ENCODE results near the gene IL34.
"Not testable (repeated sequence)": the region's sequence is repeated elsewhere in the genome, so short reads cannot be mapped to it uniquely, and the experiment has no call there.

IL34 gene

GRCh38 chr16:70661918-70662641, 15.7 kb downstream of the IL34 start:
- Histone ChIP-seq H3K4me3 (ENCODE audit: low read depth, low read length) (no peak overlapping the region), H3K9me3 (ENCODE audit: control insufficient read depth, insufficient read depth, low read length) (no peaks in the 10 kb centered on the region), H3K4me1 (ENCODE audit: control insufficient read depth, insufficient read depth, low read length) (no peaks in the 10 kb centered on the region), H3K9ac (ENCODE audit: low read depth, low read length) (no peak overlapping the region), H3K36me3 (ENCODE audit: control insufficient read depth, insufficient read depth, low read length) (peaks cover 18% of the 10 kb centered on the region), H3K27me3 (ENCODE audit: control insufficient read depth, insufficient read depth, low read length) (no peaks in the 10 kb centered on the region)

- no peak overlapping the region for H3K9ac ChIP-seq (ENCODE audit: low read depth, low read length)
- H3K4me1 ChIP-seq (ENCODE audit: control insufficient read depth, insufficient read depth, low read length) = no peaks in the 10 kb centered on the region
- no peak overlapping the region for H3K4me3 ChIP-seq (ENCODE audit: low read depth, low read length)
- H3K36me3 ChIP-seq (ENCODE audit: control insufficient read depth, insufficient read depth, low read length) = peaks cover 18% of the 10 kb centered on the region
- no peaks in the 10 kb centered on the region for H3K27me3 ChIP-seq (ENCODE audit: control insufficient read depth, insufficient read depth, low read length)
- no peaks in the 10 kb centered on the region for H3K9me3 ChIP-seq (ENCODE audit: control insufficient read depth, insufficient read depth, low read length)
Observed at GRCh38 chr16:70662991-70663523, 16.7 kb downstream of the IL34 start.

GRCh38 chr16:70663524-70664324, 17.4 kb downstream of the IL34 start:
- Histone ChIP-seq H3K9me3 (ENCODE audit: control insufficient read depth, insufficient read depth, low read length) (no peaks in the 10 kb centered on the region), H3K4me3 (ENCODE audit: low read depth, low read length) (no peak overlapping the region), H3K36me3 (ENCODE audit: control insufficient read depth, insufficient read depth, low read length) (peaks cover 18% of the 10 kb centered on the region), H3K27me3 (ENCODE audit: control insufficient read depth, insufficient read depth, low read length) (no peaks in the 10 kb centered on the region), H3K9ac (ENCODE audit: low read depth, low read length) (no peak overlapping the region), H3K4me1 (ENCODE audit: control insufficient read depth, insufficient read depth, low read length) (no peaks in the 10 kb centered on the region)

GRCh38 chr16:70664325-70665112, 18.2 kb downstream of the IL34 start:
- no peaks in the 10 kb centered on the region for H3K27me3 ChIP-seq (ENCODE audit: control insufficient read depth, insufficient read depth, low read length)
- no peak overlapping the region for H3K4me3 ChIP-seq (ENCODE audit: low read depth, low read length)
- no peaks in the 10 kb centered on the region for H3K9me3 ChIP-seq (ENCODE audit: control insufficient read depth, insufficient read depth, low read length)
- no peak overlapping the region for H3K9ac ChIP-seq (ENCODE audit: low read depth, low read length)
- no peaks in the 10 kb centered on the region for H3K4me1 ChIP-seq (ENCODE audit: control insufficient read depth, insufficient read depth, low read length)
- H3K36me3 ChIP-seq (ENCODE audit: control insufficient read depth, insufficient read depth, low read length) = peaks cover 18% of the 10 kb centered on the region

GRCh38 chr16:70665113-70665694, 18.8 kb downstream of the IL34 start:
- no peaks in the 10 kb centered on the region for H3K4me1 ChIP-seq (ENCODE audit: control insufficient read depth, insufficient read depth, low read length)
- H3K4me3 ChIP-seq (ENCODE audit: low read depth, low read length) = no peak overlapping the region
- H3K9ac ChIP-seq (ENCODE audit: low read depth, low read length) = no peak overlapping the region
- no peaks in the 10 kb centered on the region for H3K27me3 ChIP-seq (ENCODE audit: control insufficient read depth, insufficient read depth, low read length)
- H3K36me3 ChIP-seq (ENCODE audit: control insufficient read depth, insufficient read depth, low read length) = peaks cover 18% of the 10 kb centered on the region
- no peaks in the 10 kb centered on the region for H3K9me3 ChIP-seq (ENCODE audit: control insufficient read depth, insufficient read depth, low read length)

GRCh38 chr16:70665806-70666735, 19.7 kb downstream of the IL34 start:
- Histone ChIP-seq H3K36me3 (ENCODE audit: control insufficient read depth, insufficient read depth, low read length) (peaks cover 18% of the 10 kb centered on the region), H3K4me3 (ENCODE audit: low read depth, low read length) (no peak overlapping the region)

GRCh38 chr16:70670175-70670574, 23.8 kb downstream of the IL34 start:
- Histone ChIP-seq H3K27me3 (ENCODE audit: control insufficient read depth, insufficient read depth, low read length) (no peaks in the 10 kb centered on the region), H3K9ac (ENCODE audit: low read depth, low read length) (no peak overlapping the region), H3K9me3 (ENCODE audit: control insufficient read depth, insufficient read depth, low read length) (no peaks in the 10 kb centered on the region), H3K4me3 (ENCODE audit: low read depth, low read length) (no peak overlapping the region), H3K4me1 (ENCODE audit: control insufficient read depth, insufficient read depth, low read length) (no peaks in the 10 kb centered on the region), H3K36me3 (ENCODE audit: control insufficient read depth, insufficient read depth, low read length) (no peaks in the 10 kb centered on the region)

More at GRCh38 chr16:70665806-70666735, 19.7 kb downstream of the IL34 start:
- Histone ChIP-seq H3K27me3 (ENCODE audit: control insufficient read depth, insufficient read depth, low read length) (no peaks in the 10 kb centered on the region), H3K4me1 (ENCODE audit: control insufficient read depth, insufficient read depth, low read length) (no peaks in the 10 kb centered on the region), H3K9ac (ENCODE audit: low read depth, low read length) (no peak overlapping the region), H3K9me3 (ENCODE audit: control insufficient read depth, insufficient read depth, low read length) (no peaks in the 10 kb centered on the region)

- not testable (repeated sequence) for H3K9ac ChIP-seq (ENCODE audit: low read depth, low read length); H3K27me3 ChIP-seq (ENCODE audit: control insufficient read depth, insufficient read depth, low read length); H3K4me1 ChIP-seq (ENCODE audit: control insufficient read depth, insufficient read depth, low read length); H3K9me3 ChIP-seq (ENCODE audit: control insufficient read depth, insufficient read depth, low read length); H3K4me3 ChIP-seq (ENCODE audit: low read depth, low read length); H3K36me3 ChIP-seq (ENCODE audit: control insufficient read depth, insufficient read depth, low read length)
Observed at GRCh38 chr16:70670938-70671337, 24.6 kb downstream of the IL34 start.

GRCh38 chr16:70674221-70675014, 28.1 kb downstream of the IL34 start:
- Histone ChIP-seq H3K36me3 (ENCODE audit: control insufficient read depth, insufficient read depth, low read length) (peaks cover 16% of the 10 kb centered on the region), H3K4me1 (ENCODE audit: control insufficient read depth, insufficient read depth, low read length) (no peaks in the 10 kb centered on the region), H3K9ac (ENCODE audit: low read depth, low read length) (no peak overlapping the region), H3K4me3 (ENCODE audit: low read depth, low read length) (no peak overlapping the region), H3K9me3 (ENCODE audit: control insufficient read depth, insufficient read depth, low read length) (no peaks in the 10 kb centered on the region), H3K27me3 (ENCODE audit: control insufficient read depth, insufficient read depth, low read length) (no peaks in the 10 kb centered on the region)

- Histone ChIP-seq H3K27me3 (ENCODE audit: control insufficient read depth, insufficient read depth, low read length) (no peaks in the 10 kb centered on the region), H3K9ac (ENCODE audit: low read depth, low read length) (no peak overlapping the region), H3K4me1 (ENCODE audit: control insufficient read depth, insufficient read depth, low read length) (no peaks in the 10 kb centered on the region), H3K36me3 (ENCODE audit: control insufficient read depth, insufficient read depth, low read length) (peaks cover 16% of the 10 kb centered on the region), H3K9me3 (ENCODE audit: control insufficient read depth, insufficient read depth, low read length) (no peaks in the 10 kb centered on the region), H3K4me3 (ENCODE audit: low read depth, low read length) (no peak overlapping the region)
Observed at GRCh38 chr16:70675851-70676513, 29.6 kb downstream of the IL34 start.

All from iPS-15b (cell line).